Measurements from ENCODE around the gene MID1IP1. TPM values are rescaled to one million over a fixed set of nuclear protein-coding genes. Genes with fewer than 3 reads are reported as not detected.

MID1IP1 gene
- total RNA-seq, 2 donors from 2014 or later = 62.2 to 105 TPM

GRCh38 chrX:38805432-38806389, 4.5 kb downstream of the MID1IP1 start:
- Mint-ChIP-seq H3K36me3 (peaks cover 38 to 42% of the 10 kb centered on the region in 2 donors), H3K9me3 (no peaks in the 10 kb centered on the region), H3K27ac (peak overlapping the region; percentile 95 to 96)
- ATAC-seq = peak; percentile 42 to 47
- peak; percentile 52 to 60 for DNase-seq (ENCODE audit: low spot score in 2 of 2)

GRCh38 chrX:38806875-38807621, 5.8 kb downstream of the MID1IP1 start:
- DNase-seq (ENCODE audit: low spot score in 2 of 2) (no peak), ATAC-seq (no peak)
- H3K9me3 Mint-ChIP-seq = no peaks in the 10 kb centered on the region
- peak overlapping the region; percentile 95 to 96 for H3K27ac Mint-ChIP-seq
- peaks cover 30 to 38% of the 10 kb centered on the region in 2 donors for H3K36me3 Mint-ChIP-seq

- ATAC-seq = no peak
- H3K27ac Mint-ChIP-seq = peak overlapping the region in 1 of 2 donors; percentile 72
- peaks cover 36 to 43% of the 10 kb centered on the region in 2 donors for H3K36me3 Mint-ChIP-seq
- no peaks in the 10 kb centered on the region for H3K9me3 Mint-ChIP-seq
- no peak for DNase-seq (ENCODE audit: low spot score in 2 of 2)
Measured at GRCh38 chrX:38807873-38808272, 6.6 kb downstream of the MID1IP1 start.

DNA sequence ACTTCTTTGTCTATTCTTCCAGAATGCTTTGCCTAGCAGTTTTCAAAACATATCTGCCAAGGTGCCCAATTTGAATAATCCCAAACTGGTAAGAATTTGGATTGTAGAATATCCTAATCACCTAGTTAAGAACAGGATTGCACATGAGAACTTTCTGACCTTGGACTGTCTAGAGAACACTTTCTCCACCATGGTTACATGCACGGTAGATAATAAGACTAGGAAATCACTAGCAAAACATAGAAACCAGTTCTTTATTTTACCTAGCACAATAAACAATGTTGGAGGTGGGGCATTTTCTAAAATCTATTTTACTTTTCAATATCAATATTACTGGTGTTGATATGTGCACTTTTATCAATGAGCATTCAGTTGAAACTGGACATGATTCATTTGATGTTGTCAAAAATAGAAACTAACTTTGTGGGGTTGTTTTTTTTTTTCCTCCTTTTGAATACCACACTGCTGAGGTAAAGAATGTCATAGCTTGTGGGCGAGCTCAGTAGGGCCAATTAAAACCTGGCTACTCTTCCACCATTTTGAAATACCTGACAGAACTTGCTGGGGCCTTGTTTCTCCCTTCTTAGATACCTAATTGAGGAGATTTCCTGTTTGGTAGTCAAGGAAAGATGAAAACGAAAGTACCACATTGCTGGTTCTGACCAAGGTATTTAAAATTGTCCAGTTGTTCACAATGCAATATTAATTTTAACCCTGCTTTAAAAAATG, 10.4 kb downstream of the MID1IP1 start:
- H3K9me3 Mint-ChIP-seq = no peaks in the 10 kb centered on the region
- peak; percentile 76 to 85 for ATAC-seq

GRCh38 chrX:38816155-38816554, 14.9 kb downstream of the MID1IP1 start:
- ATAC-seq (peak in 1 of 2 donors; percentile 59), DNase-seq (ENCODE audit: low spot score in 2 of 2) (no peak)
- H3K27ac Mint-ChIP-seq = no peak overlapping the region
- peaks cover 8% of the 10 kb centered on the region in 2 donors for H3K36me3 Mint-ChIP-seq
- H3K9me3 Mint-ChIP-seq = no peaks in the 10 kb centered on the region

More for the DNA sequence above, 10.4 kb downstream of the MID1IP1 start:
- H3K27ac Mint-ChIP-seq = peak overlapping the region; percentile 91 to 94
- H3K36me3 Mint-ChIP-seq = peaks cover 14% of the 10 kb centered on the region in 2 donors
- DNase-seq (ENCODE audit: low spot score in 2 of 2) = no peak

DNA sequence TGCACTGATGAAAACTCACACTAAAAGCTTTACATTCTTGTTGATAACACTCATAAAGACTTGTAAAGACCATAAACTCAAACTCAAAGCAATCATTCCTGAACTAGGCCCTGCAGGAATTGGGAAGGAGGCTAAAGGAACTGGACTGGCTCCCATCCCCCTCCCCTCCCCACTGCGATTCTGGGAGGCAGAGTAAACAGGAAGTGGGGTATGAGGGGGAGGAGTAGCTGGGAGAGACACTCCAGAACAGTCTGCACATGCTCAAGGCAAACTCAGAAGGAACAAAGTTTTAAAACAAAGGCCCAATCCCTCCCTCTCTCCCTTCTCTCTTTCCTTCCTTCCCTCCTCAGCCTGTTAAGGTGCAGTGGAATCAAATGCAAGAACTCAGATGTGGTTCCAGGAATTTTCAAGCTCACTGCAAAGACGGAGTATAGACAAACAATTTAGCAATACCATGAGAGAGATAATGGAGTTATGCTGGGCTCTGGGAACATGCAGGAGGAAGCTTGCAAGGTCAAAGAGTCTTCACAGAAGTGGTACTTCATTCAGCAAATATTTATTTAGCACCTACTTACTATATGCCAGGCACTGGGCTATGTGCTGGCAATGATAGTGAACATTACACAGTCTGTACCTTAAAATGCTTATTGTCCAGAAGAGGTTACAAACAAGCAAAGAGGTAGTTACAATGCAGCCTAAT, 15.9 kb downstream of the MID1IP1 start:
- Mint-ChIP-seq H3K27ac (no peak overlapping the region), H3K36me3 (peaks cover 5 to 6% of the 10 kb centered on the region in 2 donors), H3K9me3 (no peaks in the 10 kb centered on the region)
- DNase-seq (ENCODE audit: low spot score in 2 of 2) (no peak), ATAC-seq (no peak)

DNA sequence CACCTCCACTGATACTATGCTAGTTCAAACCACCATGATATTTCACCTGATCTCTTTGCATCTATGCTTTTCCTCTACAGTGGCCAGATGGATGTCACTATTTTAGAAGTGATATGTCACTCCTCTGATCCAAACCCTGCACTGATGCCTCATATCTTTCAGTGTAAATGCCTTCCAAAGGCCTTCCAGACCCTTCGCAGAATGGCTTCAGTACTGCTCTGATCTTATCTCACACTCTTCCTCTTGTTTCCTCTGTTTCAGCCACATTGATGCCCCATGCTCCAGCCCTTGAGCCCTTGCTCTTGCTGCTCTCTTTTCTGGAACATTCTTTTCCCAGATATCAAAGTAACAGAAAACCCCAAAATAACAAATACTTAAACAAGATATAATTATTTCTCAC, 17.9 kb downstream of the MID1IP1 start:
- ATAC-seq = no peak
- no peak for DNase-seq (ENCODE audit: low spot score in 2 of 2)
- Mint-ChIP-seq H3K27ac (no peak overlapping the region), H3K9me3 (no peaks in the 10 kb centered on the region), H3K36me3 (no peaks in the 10 kb centered on the region)

- no peaks in the 10 kb centered on the region for H3K9me3 Mint-ChIP-seq
- H3K27ac Mint-ChIP-seq = no peak overlapping the region
- no peak for ATAC-seq
- no peaks in the 10 kb centered on the region for H3K36me3 Mint-ChIP-seq
- DNase-seq (ENCODE audit: low spot score in 2 of 2) = no peak
Measured at GRCh38 chrX:38819709-38820108, 18.4 kb downstream of the MID1IP1 start.

- Mint-ChIP-seq H3K36me3 (no peaks in the 10 kb centered on the region), H3K27ac (no peak overlapping the region), H3K9me3 (no peaks in the 10 kb centered on the region)
- ATAC-seq (no peak), DNase-seq (ENCODE audit: low spot score in 2 of 2) (no peak)
Measured at GRCh38 chrX:38820751-38821150, 19.5 kb downstream of the MID1IP1 start.

DNA sequence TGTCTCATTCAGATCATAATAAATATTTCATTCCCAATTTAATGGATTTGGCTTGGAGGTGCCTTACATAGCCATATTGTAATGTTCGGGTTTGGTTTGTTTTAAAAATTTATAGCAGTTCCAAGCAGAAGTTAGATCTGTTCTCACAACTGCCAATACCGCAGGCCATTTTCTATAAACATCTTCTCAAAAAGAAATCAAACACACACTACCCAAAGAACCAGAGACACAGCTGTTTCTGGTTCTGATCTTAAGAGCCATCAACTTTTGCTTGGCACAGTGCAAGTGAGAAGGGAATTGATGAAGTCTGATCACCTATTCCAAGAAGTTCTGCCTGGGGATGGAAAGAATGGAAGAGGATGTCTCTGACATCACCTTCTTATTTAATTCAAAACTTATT, 22.9 kb downstream of the MID1IP1 start:
- Mint-ChIP-seq H3K36me3 (no peaks in the 10 kb centered on the region), H3K27ac (no peak overlapping the region), H3K9me3 (no peaks in the 10 kb centered on the region)
- no peak for ATAC-seq
- DNase-seq (ENCODE audit: low spot score in 2 of 2) = no peak

GRCh38 chrX:38831949-38832348, 30.7 kb downstream of the MID1IP1 start:
- H3K36me3 Mint-ChIP-seq = no peaks in the 10 kb centered on the region
- no peak overlapping the region for H3K27ac Mint-ChIP-seq
- DNase-seq (ENCODE audit: low spot score in 2 of 2) (no peak), ATAC-seq (no peak)
- H3K9me3 Mint-ChIP-seq = no peaks in the 10 kb centered on the region

DNA sequence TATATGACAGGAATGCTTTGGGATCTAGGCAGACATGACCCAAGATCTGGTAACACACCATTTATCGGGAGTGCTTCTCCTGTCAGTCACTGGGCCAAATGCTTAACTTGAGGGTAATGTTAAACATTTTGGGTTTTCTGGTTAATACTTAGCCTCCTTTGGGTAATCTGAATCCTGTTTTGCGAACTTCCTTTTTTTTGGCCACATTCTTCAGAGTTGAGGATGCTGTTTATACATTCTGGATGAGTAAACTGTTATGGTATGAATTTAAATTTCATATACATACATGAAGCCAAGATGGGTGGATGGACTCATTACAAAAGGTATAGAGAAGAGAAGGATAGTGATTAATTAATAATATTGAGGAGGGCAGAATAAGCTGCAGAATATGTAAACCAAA, 36.1 kb downstream of the MID1IP1 start:
- Mint-ChIP-seq H3K36me3 (no peaks in the 10 kb centered on the region), H3K9me3 (no peaks in the 10 kb centered on the region), H3K27ac (no peak overlapping the region)
- DNase-seq (ENCODE audit: low spot score in 2 of 2) (no peak), ATAC-seq (no peak)

- no peaks in the 10 kb centered on the region for H3K9me3 Mint-ChIP-seq
- no peak for ATAC-seq
- no peak overlapping the region for H3K27ac Mint-ChIP-seq
- H3K36me3 Mint-ChIP-seq = no peaks in the 10 kb centered on the region
- no peak for DNase-seq (ENCODE audit: low spot score in 2 of 2)
Measured at GRCh38 chrX:38839277-38839676, 38.0 kb downstream of the MID1IP1 start.

- Mint-ChIP-seq H3K27ac (no peak overlapping the region), H3K36me3 (no peaks in the 10 kb centered on the region), H3K9me3 (no peaks in the 10 kb centered on the region)
- DNase-seq (ENCODE audit: low spot score in 2 of 2) = no peak
- no peak for ATAC-seq
Measured at GRCh38 chrX:38839944-38840343, 38.7 kb downstream of the MID1IP1 start.

DNA sequence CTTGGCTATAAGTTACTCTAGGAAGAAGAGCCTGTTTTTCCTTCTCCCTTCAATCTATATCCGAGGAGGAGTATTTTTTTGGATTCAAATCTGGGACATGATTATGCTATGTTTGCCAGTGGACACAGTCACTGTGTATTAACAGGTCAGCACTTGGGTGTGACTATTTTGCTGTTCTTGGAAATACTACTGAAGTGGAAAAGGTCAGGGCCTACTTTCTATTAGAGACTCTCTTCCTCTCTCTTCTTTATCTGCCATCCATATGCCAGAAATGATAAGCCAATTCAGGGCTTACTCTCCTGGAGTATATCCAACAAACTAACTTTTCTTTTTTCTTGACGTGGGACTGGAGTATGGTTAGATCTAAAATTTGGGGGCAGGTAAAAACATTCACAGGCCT, 40.5 kb downstream of the MID1IP1 start:
- Mint-ChIP-seq H3K9me3 (no peaks in the 10 kb centered on the region), H3K27ac (no peak overlapping the region), H3K36me3 (no peaks in the 10 kb centered on the region)
- ATAC-seq (no peak), DNase-seq (ENCODE audit: low spot score in 2 of 2) (no peak)

DNA sequence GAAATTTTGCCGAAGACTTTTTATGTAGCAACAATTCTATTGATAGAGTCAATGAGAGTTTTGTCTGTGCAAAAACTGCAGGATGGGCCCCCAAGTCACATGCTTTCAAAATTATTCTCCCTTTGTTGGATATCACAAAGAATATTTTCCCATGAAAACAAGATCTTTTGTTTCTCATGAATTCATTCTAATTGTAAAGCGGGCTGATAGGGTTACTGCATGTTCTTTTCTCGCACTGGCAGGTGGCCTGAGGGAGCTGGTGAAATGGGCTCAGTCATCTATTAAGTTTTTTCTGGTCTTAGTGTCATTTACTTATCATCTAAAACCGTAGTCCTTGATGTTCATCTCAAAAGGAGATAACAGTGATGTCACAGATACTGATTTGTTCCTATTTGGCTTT, 44.2 kb downstream of the MID1IP1 start:
- no peak for DNase-seq (ENCODE audit: low spot score in 2 of 2)
- no peak overlapping the region for H3K27ac Mint-ChIP-seq
- H3K9me3 Mint-ChIP-seq = no peaks in the 10 kb centered on the region
- ATAC-seq = no peak
- H3K36me3 Mint-ChIP-seq = no peaks in the 10 kb centered on the region
